ENCODE measurements around the gene ACKR4.

DNA sequence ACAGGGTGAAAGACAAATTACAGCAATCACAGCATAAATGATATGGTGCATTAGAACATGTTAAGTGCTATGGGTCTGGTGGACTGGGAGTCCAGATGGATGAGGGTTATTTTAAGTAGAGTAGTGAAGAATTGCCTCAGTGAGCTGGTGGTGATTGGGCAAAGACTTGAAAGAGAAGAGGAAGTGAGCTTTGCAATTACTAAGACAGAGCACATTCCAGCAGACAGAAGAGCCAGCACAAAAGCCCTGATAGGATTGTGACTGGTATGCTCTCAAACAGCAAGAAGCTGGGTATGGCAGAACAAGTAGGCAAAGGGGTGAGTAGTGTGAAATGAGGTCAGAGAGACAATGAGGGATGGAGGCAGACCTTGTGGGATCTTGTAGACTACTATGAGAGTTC, 2.1 kb upstream of the ACKR4 start:
- no peak for TF ChIP-seq EP300 (IDR thresholded peaks at IDR 0.05; ENCODE audit: borderline replicate concordance in 1 of 2, low read depth in 1 of 2, low read length in 1 of 2)
- TF ChIP-seq, protein P1, sequence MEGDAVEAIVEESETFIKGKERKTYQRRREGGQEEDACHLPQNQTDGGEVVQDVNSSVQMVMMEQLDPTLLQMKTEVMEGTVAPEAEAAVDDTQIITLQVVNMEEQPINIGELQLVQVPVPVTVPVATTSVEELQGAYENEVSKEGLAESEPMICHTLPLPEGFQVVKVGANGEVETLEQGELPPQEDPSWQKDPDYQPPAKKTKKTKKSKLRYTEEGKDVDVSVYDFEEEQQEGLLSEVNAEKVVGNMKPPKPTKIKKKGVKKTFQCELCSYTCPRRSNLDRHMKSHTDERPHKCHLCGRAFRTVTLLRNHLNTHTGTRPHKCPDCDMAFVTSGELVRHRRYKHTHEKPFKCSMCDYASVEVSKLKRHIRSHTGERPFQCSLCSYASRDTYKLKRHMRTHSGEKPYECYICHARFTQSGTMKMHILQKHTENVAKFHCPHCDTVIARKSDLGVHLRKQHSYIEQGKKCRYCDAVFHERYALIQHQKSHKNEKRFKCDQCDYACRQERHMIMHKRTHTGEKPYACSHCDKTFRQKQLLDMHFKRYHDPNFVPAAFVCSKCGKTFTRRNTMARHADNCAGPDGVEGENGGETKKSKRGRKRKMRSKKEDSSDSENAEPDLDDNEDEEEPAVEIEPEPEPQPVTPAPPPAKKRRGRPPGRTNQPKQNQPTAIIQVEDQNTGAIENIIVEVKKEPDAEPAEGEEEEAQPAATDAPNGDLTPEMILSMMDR (IDR thresholded peaks at IDR 0.05): no peak
- no peak for TF ChIP-seq RCOR1 (IDR thresholded peaks at IDR 0.05; ENCODE audit: low read length)
